ENCODE data around the gene SLC66A1.

DNA sequence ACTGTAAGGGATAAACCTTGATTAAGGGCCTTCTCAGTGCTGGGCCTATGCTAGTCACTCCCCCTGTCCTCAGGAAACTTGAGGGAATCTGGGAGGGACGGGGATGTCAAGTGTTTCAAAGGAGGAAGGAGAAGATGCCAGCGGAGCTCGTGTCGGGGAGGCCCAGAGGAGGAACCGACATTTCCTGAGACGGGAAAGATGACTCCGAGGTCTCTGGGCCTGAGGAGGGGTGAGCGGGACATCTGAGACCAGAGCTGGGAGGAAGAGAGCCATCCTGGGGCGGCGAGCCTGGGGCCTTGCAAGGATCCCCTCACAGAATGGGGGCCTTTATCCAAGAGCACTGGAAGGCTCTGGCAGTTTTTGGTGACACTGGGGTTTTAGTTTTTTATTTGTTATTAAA, 10.4 kb downstream of the SLC66A1 start:
- TF ChIP-seq, protein P1, sequence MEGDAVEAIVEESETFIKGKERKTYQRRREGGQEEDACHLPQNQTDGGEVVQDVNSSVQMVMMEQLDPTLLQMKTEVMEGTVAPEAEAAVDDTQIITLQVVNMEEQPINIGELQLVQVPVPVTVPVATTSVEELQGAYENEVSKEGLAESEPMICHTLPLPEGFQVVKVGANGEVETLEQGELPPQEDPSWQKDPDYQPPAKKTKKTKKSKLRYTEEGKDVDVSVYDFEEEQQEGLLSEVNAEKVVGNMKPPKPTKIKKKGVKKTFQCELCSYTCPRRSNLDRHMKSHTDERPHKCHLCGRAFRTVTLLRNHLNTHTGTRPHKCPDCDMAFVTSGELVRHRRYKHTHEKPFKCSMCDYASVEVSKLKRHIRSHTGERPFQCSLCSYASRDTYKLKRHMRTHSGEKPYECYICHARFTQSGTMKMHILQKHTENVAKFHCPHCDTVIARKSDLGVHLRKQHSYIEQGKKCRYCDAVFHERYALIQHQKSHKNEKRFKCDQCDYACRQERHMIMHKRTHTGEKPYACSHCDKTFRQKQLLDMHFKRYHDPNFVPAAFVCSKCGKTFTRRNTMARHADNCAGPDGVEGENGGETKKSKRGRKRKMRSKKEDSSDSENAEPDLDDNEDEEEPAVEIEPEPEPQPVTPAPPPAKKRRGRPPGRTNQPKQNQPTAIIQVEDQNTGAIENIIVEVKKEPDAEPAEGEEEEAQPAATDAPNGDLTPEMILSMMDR (IDR thresholded peaks at IDR 0.05): no peak
- no peak for TF ChIP-seq POLR2A (IDR thresholded peaks at IDR 0.05)
